Stimulated activated CD8-positive, alpha-beta memory T cell treated with anti-CD3 and anti-CD28 coated beads, Interleukin-15, amount 100 ng/mL, for 4 hours (primary cell): ENCODE measurements around the gene TOM1L2.
A peak's percentile ranks its signal among the peaks of the same experiment; 100 is the strongest.

ENCODE experiments used
- DNase-seq, 2 donors: peaks; one replicate each; pipeline ENCODE4 v3.0.0-alpha.2; 2020; ENCODE audit warnings: low read depth in 2 of 2

Gene TOM1L2

DNA sequence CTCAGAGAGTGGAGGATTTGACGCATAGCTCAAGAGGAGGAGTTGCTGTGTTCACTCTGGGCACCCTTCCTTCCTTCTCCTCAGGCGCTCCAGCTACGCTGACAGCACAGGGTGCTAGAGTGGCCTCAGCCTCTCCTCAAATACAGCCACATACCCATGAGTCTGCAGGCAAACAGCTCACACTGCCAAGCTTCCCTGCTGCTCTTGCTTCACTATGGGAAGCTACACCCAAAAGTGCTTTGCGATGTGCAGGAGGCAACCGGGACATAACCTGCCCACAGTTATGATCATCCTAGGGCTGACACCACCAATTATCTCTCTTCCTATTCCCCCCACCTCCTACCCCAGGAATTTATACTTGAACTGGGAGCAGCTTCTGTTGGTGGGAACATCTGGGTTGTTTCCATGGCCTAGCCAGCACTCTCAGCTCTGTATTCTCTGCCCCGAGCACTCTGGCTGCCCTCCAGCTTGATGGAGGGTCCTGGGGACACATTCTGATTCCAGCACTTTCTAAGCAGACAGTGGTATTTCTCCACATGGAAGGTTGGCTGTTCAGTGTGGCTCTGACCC is 95.2 kb downstream of the TOM1L2 start:
- DNase-seq: no peak

GRCh38 chr17:17874478-17874877 is 97.7 kb downstream of the TOM1L2 start:
- DNase-seq: no peak

DNA sequence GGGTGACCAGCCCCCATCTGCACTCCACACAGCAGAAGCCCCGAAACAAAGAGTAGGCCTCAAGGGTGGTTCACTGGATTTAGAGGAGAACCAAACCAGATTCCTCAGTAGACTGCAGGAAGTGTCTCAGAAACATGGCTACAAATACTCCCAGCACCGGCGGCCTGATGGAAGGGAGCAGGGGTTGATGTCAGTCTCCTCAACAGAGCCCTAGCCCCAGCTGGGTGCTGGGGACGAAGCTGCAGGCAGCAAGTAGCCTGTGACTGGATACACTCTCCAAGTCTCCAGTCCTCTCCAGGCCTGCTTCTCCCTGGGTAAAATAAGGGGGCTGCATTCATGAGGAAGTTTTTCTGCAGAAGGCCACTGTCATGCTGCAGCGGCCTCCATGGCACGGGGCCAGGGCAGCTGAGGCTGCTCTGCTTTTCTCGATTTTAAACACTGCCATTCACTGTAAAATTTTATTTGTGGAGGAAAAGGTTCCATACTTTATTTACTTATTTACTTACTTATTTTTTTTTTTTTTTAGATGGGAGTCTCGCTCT is 98.7 kb downstream of the TOM1L2 start:
- no peak for DNase-seq

GRCh38 chr17:17872547-17873345 is 99.5 kb downstream of the TOM1L2 start:
- DNase-seq: no peak

DNA sequence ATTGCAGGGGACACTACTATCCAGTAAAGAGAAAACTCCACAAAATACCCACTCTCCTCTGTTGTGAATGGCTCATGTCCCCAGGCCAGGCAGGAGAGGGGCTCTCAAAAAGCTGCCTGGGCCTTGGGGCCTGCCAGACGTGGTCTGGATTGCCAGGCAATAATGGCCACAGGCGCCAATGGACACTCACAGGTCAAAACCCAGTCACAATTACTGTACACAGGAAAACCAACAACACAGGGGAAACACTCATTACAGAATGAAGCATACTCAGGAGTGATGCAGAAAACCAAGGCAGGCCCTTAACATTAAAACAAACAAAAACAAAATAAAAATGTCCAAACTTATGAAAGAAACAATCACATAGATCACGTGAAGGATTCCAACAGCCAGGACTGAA is 100.3 kb downstream of the TOM1L2 start:
- no peak for DNase-seq

GRCh38 chr17:17870247-17870646 is 102.0 kb downstream of the TOM1L2 start:
- DNase-seq: no peak

GRCh38 chr17:17868641-17869522 is 103.3 kb downstream of the TOM1L2 start:
- no peak for DNase-seq

DNA sequence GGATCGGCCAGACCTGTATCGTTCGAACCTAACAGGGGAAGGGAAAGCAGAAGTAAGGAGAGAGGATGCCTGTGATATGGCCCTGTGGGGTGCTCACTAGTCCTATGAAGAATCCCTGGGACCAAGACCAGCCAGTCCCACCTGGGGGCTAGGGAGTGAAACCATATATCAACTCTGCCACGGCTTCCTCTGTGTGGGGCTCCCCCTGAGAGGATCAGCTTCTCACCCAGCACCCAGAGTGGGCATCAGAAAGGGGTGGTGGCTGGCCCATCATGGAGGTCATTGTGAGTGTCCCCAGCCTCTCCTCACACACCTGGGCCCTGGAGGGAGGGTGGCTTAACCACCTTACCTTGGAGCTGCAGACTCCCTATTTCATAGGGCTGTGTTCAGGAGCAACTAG is 105.3 kb downstream of the TOM1L2 start:
- no peak for DNase-seq

- DNase-seq: no peak
Observed at GRCh38 chr17:17866425-17866824, 105.8 kb downstream of the TOM1L2 start.

- no peak for DNase-seq
Observed at GRCh38 chr17:17865035-17865434, 107.2 kb downstream of the TOM1L2 start.

DNA sequence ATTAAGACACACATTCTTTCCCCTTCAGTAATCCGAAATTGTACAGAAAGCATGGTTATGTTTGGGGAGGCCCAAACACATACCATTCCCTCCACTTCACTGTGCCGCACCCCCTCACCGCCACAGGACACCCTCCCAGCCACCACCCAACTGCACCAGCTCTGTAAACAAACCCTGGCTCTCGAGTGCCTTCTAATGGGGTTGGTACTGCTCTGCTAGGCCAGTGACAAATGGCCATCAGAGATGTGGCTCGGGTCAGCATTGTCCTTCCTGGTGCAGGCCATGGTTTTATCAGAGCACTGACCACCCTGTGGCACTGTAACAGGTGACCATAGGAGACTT is 111.5 kb downstream of the TOM1L2 start:
- DNase-seq: no peak

- no peak for DNase-seq
Observed at GRCh38 chr17:17859909-17860765, 112.1 kb downstream of the TOM1L2 start.

DNA sequence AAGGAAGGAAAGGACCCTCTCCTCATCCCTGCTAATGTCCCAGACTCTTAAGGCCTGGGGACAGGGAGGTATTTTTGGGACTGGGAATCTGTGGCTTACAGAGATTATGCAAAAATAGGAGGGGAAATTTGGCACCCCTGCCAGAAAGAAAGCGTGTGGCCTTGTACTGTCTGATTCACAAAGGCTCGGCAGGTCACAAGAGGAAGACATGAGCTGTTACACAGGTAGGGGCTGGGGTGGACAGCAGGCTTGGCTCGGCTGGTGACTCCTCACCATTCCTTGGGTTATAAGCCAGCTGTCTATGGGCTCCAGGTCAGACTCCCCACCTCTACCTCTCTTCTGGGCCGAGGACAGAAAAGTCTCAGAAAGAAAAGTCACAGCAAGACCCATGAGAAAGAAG is 114.7 kb downstream of the TOM1L2 start:
- DNase-seq: no peak

- DNase-seq: no peak
Observed at GRCh38 chr17:17856386-17856785, 115.8 kb downstream of the TOM1L2 start.

DNA sequence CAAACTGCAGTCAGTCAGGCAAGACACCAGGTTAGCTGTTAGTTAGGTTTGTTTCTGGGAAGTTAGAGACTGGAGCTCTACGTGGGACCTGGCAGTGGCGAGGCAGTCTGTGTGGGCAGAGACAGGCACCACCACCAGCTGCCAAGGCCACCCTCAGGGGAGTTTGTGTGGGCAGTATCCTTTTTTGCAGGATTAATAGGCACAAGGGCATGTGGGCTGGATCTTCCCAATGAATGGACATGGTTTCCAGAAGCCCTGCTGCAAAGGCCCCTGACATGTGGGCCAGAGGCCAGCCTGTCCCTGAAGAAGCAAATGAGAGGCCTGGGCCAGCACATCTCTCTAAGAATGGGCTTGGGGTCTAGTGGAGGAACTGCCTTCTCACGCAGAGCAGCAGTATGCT is 116.2 kb downstream of the TOM1L2 start:
- no peak for DNase-seq

GRCh38 chr17:17853811-17854447 is 118.3 kb downstream of the TOM1L2 start:
- DNase-seq: no peak

GRCh38 chr17:17852930-17853329 is 119.3 kb downstream of the TOM1L2 start:
- DNase-seq: no peak

GRCh38 chr17:17851103-17852002 is 120.8 kb downstream of the TOM1L2 start:
- DNase-seq: no peak

- DNase-seq: peak in 1 of 2 donors; percentile 36
Observed at GRCh38 chr17:17849845-17850373, 122.3 kb downstream of the TOM1L2 start.
